Measurements from ENCODE around the gene SLC29A2.

The SLC29A2 gene

GRCh38 chr11:66365711-66366619, 5.6 kb downstream of the SLC29A2 start (continued):
- TF ChIP-seq ZNF214 (tag by site-specific recombination; IDR thresholded peaks at IDR 0.05; ENCODE audit: borderline replicate concordance) = no peak

GRCh38 chr11:66365166-66365565, 6.4 kb downstream of the SLC29A2 start:
- ChIA-PET CTCF (interaction anchor here (1.2 to 5.6 kb wide), 6 partner anchors 12 to 55 kb away, joined by 3 to 58 read pairs (median 16); no protein-coding TSS in a partner anchor), POLR2A (interaction anchor here (1.2 kb wide), 1 partner anchor 17 kb away, joined by 3 read pairs; no protein-coding TSS in a partner anchor)
- no peak overlapping the region for H3K27ac ChIP-seq (ENCODE audit: extremely low read depth, low read depth, low read length)

More at GRCh38 chr11:66365166-66365565, 6.4 kb downstream of the SLC29A2 start:
- Histone ChIP-seq H3K4me1 (ENCODE audit: control insufficient read depth, insufficient read depth, low read length) (no peaks in the 10 kb centered on the region), H3K36me3 (ENCODE audit: control insufficient read depth in 2 of 2, insufficient read depth in 1 of 2, low read length in 2 of 2) (peaks cover 0 to 62% of the 10 kb centered on the region in 2 experiments; a peak in 1 of 3 replicates), H3K9me3 (ENCODE audit: control insufficient read depth, insufficient read depth, low read depth, low read length) (no peaks in the 10 kb centered on the region), H3K4me3 (ENCODE audit: low read depth, low read length) (no peak overlapping the region)
- TF ChIP-seq ZNF133 (tag by site-specific recombination; IDR thresholded peaks at IDR 0.05) = no peak
- no peak for TF ChIP-seq PRDM10 (tag by site-specific recombination; IDR thresholded peaks at IDR 0.05)
- TF ChIP-seq ZNF654 (tag by site-specific recombination; IDR thresholded peaks at IDR 0.05; ENCODE audit: low read depth) = no peak
- TF ChIP-seq ZNF18 (tag by site-specific recombination; IDR thresholded peaks at IDR 0.05) = no peak
- no peak for TF ChIP-seq AEBP2 (tag by site-specific recombination; IDR thresholded peaks at IDR 0.05; ENCODE audit: borderline replicate concordance)
- no peak for TF ChIP-seq ZFHX2 (tag by site-specific recombination; conservative IDR thresholded peaks at IDR 0.05)
- TF ChIP-seq ZNF555 (tag by site-specific recombination; conservative IDR thresholded peaks at IDR 0.05) = no peak
- TF ChIP-seq ZBTB26 (tag by site-specific recombination; optimal IDR thresholded peaks at IDR 0.05) = no peak
- TF ChIP-seq ZNF837 (tag by site-specific recombination; IDR thresholded peaks at IDR 0.05) = no peak
- TF ChIP-seq ZNF777 (tag by site-specific recombination; IDR thresholded peaks at IDR 0.05; ENCODE audit: borderline replicate concordance) = no peak
- TF ChIP-seq MZF1 (tag by site-specific recombination; IDR thresholded peaks at IDR 0.05; ENCODE audit: borderline replicate concordance) = no peak
- no peak for TF ChIP-seq ZNF362 (tag by site-specific recombination; IDR thresholded peaks at IDR 0.05)
- no peak for TF ChIP-seq CTCF (tag by site-specific recombination; IDR thresholded peaks at IDR 0.05)
- TF ChIP-seq ZNF639 (tag by site-specific recombination; IDR thresholded peaks at IDR 0.05) = no peak
- no peak for TF ChIP-seq ZNF624 (tag by site-specific recombination; IDR thresholded peaks at IDR 0.05)
- TF ChIP-seq ZNF416 (tag by site-specific recombination; IDR thresholded peaks at IDR 0.05) = no peak
- no peak for TF ChIP-seq ZNF335 (tag by site-specific recombination; conservative IDR thresholded peaks at IDR 0.05)
- TF ChIP-seq REPIN1 (tag by site-specific recombination; IDR thresholded peaks at IDR 0.05; ENCODE audit: low read depth) = no peak
- TF ChIP-seq ZNF354C (tag by site-specific recombination; IDR thresholded peaks at IDR 0.05; ENCODE audit: borderline replicate concordance, low read depth) = no peak

All from HEK293 (cell line).